Activated CD8-positive, alpha-beta memory T cell treated with anti-CD3 and anti-CD28 coated beads for 48 hours (primary cell): ENCODE data around the gene PRR14L.
"Not testable (repeated sequence)": the region's sequence is repeated elsewhere in the genome, so short reads cannot be mapped to it uniquely, and the experiment has no call there.

Experiments used
- DNase-seq, 3 experiments: peaks; one replicate each; pipeline ENCODE4 v3.0.0-alpha.2; 2020; ENCODE audit warnings: low read depth in 2 of 3, low spot score in 2 of 3

The PRR14L gene

GRCh38 chr22:31682751-31683150 lies 67.2 kb downstream of the PRR14L start:
- no peak for DNase-seq

GRCh38 chr22:31681349-31682345 lies 68.3 kb downstream of the PRR14L start:
- DNase-seq = no peak

- no peak for DNase-seq
These were observed 69.0 kb downstream of the PRR14L start for GRCh38 chr22:31680861-31681341.

- DNase-seq = no peak
These were observed 71.2 kb downstream of the PRR14L start for GRCh38 chr22:31678748-31679147.

- peak; percentile 65 to 78 (median 73) for DNase-seq
These were observed 73.2 kb downstream of the PRR14L start for GRCh38 chr22:31676700-31677099.

- DNase-seq = not testable (repeated sequence)
These were observed 75.7 kb downstream of the PRR14L start for GRCh38 chr22:31674219-31674618.

- not testable (repeated sequence) for DNase-seq
These were observed 81.1 kb downstream of the PRR14L start for GRCh38 chr22:31668849-31669248.

- DNase-seq = no peak
These were observed 87.3 kb downstream of the PRR14L start for GRCh38 chr22:31662668-31663037.

- peak; percentile 91 to 97 (median 96) for DNase-seq
These were observed 87.9 kb downstream of the PRR14L start, which contains the start of gene PISD for GRCh38 chr22:31661851-31662667. Gene PISD (minus strand): TSS chr22:31662215. CDS start chr22:31662208, 7 bp downstream.

- not testable (repeated sequence) for DNase-seq
These were observed 89.0 kb downstream of the PRR14L start for GRCh38 chr22:31660860-31661341.

- DNase-seq = no peak
These were observed 90.7 kb downstream of the PRR14L start for GRCh38 chr22:31659246-31659645.

- DNase-seq = no peak
These were observed 95.5 kb downstream of the PRR14L start for GRCh38 chr22:31654408-31654807.

GRCh38 chr22:31653944-31654343 lies 96.0 kb downstream of the PRR14L start:
- no peak for DNase-seq

GRCh38 chr22:31652911-31653684 lies 96.8 kb downstream of the PRR14L start:
- DNase-seq = no peak

GRCh38 chr22:31652088-31652487 lies 97.8 kb downstream of the PRR14L start:
- DNase-seq = no peak

GRCh38 chr22:31651664-31652063 lies 98.3 kb downstream of the PRR14L start:
- no peak for DNase-seq

- DNase-seq = no peak
These were observed 99.5 kb downstream of the PRR14L start for GRCh38 chr22:31650391-31650790.

- no peak for DNase-seq
These were observed 102.2 kb downstream of the PRR14L start for GRCh38 chr22:31647523-31648320.

GRCh38 chr22:31647066-31647465 lies 102.9 kb downstream of the PRR14L start:
- DNase-seq = no peak
